Neutrophil (primary cell): ENCODE data around the gene PARP16.

Experiments
- H3K27ac ChIP-seq: fragments of 200-600 bp; sonication (generic); 2 replicates; pipeline ENCODE4 v1.5.1; 2016; ENCODE audit warnings: mild to moderate bottlenecking, moderate library complexity
- H3K27me3 ChIP-seq: fragments of 200-600 bp; sonication (generic); 2 replicates; pipeline ENCODE4 v1.6.0; 2016; ENCODE audit warnings: mild to moderate bottlenecking
- H3K36me3 ChIP-seq: fragments of 200-600 bp; sonication (generic); 2 replicates; pipeline ENCODE4 v1.5.1; 2017
- H3K4me1 ChIP-seq, 2 experiments: fragments of 200-600 bp in 1 of 2; sonication (generic) in 1 of 2; 1 replicate in 1 of 2; 2 replicates in 1 of 2; pipeline versions ENCODE4 v1.5.1 to v1.6.1; 2013 to 2016; ENCODE audit warnings: low read depth in 1 of 2, low read length in 1 of 2, mild to moderate bottlenecking in 1 of 2, moderate library complexity in 1 of 2; ENCODE audit not compliant: control insufficient read depth in 1 of 2, insufficient read depth in 1 of 2
- H3K4me3 ChIP-seq, 2 experiments: fragments of 200-600 bp in 1 of 2; sonication (generic) in 1 of 2; 1 replicate in 1 of 2; 2 replicates in 1 of 2; pipeline ENCODE4 v1.5.1; 2013 to 2016; ENCODE audit warnings: low read depth in 1 of 2, low read length in 1 of 2, mild to moderate bottlenecking in 1 of 2, moderate library complexity in 1 of 2
- H3K9me3 ChIP-seq: fragments of 200-600 bp; sonication (generic); 2 replicates; pipeline ENCODE4 v1.5.1; 2016
- TF ChIP-seq, protein P1 (sequence below): fragments of 200-600 bp; sonication (generic); IDR thresholded peaks from 2 replicates; pipeline ENCODE4 v1.5.1; 2016; ENCODE audit warnings: antibody characterized with exemption

PARP16 gene

DNA sequence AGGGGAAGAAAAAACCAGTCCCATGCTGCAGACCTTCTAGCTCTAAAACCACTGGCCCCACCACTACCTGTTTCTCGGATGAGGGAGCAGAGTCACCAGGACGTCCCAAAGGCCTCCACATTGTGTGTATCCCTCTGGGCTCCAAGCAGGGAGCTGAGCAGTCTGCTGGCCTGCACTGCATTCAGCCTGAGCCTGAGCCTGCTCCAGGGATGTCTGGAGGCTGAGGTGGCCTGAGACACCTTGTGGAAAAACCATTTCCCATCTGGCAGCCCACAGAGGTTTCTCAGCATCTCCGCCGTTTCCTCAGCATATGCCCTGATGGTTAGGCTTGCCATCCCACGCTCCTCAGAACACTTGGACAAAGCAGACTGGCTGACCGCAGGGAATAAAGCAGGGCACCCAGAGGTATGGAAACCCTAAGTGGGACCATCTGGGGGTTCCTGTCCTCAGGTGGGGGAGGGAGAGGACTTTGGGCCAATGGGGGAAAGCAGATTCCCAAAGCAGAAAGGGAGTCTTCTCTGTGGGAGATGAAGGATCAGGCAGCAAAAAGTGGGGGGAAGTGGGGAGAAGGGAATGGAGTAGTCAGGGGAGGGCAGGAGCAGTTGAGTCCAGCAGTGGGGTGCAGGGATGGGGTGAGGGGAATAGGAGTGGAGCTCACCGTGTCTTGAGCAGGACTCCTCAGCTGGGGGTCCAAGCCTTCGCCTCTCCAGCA, 75.8 kb downstream of the PARP16 start, which contains the start of gene CILP:
CILP (minus strand) TSS at position 704 of the 712 bp plus-strand sequence. CDS start 1,718 bp downstream, outside the sequence.
- no peaks in the 10 kb centered on the region for H3K9me3 ChIP-seq
- H3K4me1 ChIP-seq: no peaks in the 10 kb centered on the region
- H3K36me3 ChIP-seq: no peaks in the 10 kb centered on the region
- TF ChIP-seq, protein P1, sequence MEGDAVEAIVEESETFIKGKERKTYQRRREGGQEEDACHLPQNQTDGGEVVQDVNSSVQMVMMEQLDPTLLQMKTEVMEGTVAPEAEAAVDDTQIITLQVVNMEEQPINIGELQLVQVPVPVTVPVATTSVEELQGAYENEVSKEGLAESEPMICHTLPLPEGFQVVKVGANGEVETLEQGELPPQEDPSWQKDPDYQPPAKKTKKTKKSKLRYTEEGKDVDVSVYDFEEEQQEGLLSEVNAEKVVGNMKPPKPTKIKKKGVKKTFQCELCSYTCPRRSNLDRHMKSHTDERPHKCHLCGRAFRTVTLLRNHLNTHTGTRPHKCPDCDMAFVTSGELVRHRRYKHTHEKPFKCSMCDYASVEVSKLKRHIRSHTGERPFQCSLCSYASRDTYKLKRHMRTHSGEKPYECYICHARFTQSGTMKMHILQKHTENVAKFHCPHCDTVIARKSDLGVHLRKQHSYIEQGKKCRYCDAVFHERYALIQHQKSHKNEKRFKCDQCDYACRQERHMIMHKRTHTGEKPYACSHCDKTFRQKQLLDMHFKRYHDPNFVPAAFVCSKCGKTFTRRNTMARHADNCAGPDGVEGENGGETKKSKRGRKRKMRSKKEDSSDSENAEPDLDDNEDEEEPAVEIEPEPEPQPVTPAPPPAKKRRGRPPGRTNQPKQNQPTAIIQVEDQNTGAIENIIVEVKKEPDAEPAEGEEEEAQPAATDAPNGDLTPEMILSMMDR: no peak
- no peak within 1 kb of the TSS for H3K27ac ChIP-seq
- H3K4me3 ChIP-seq: no peak within 1 kb of the TSS
- H3K27me3 ChIP-seq: no peaks in the 10 kb centered on the region

DNA sequence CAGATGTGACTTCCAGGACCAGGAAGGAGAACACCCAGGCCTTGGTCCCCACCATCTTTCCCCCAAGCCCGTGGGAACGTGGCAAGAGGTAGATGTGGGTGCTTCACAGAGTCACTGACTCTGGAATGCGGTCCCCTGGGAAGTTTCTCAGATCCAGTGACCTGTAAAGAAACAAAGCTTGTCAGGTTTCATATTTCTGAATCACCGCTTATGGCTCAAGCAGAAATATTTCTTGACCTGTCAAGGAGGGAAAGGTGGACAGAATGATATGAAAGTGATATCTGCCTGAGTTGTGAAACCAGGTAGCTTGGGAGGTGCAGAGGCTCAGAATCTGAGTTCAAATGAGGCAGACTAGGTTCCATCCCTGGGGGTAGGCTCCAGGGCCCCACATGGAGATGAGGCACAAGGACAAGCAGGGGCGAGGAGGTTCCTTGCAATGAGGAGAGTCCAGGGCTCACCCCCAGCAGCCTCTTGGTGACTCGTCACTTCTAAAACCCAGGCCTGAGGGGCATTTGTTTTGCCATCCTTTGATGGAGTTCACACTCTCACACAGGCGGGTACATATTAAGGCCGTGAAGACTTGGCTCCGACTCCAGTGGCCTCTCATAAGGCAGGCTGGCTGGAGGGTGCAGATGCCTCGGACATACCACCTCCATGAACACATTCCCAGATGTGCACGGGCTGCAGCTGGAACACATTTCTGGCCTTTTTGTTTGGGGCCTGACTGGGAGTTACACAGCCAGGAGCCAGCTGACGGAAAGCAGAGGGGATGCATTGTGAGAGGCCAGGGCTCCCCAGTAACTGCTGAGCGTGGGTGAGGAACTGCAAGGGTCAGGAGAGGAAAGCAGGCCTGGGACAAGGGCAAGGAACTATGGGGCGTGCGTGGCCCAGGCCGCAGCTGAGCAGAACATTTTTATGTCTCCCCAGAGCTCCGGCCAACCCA, 76.7 kb downstream of the PARP16 start:
- no peak overlapping the region for H3K4me3 ChIP-seq
- H3K4me1 ChIP-seq: no peaks in the 10 kb centered on the region
- TF ChIP-seq, protein P1: no peak
- no peaks in the 10 kb centered on the region for H3K36me3 ChIP-seq
- no peak overlapping the region for H3K27ac ChIP-seq
- no peaks in the 10 kb centered on the region for H3K27me3 ChIP-seq
- no peaks in the 10 kb centered on the region for H3K9me3 ChIP-seq

DNA sequence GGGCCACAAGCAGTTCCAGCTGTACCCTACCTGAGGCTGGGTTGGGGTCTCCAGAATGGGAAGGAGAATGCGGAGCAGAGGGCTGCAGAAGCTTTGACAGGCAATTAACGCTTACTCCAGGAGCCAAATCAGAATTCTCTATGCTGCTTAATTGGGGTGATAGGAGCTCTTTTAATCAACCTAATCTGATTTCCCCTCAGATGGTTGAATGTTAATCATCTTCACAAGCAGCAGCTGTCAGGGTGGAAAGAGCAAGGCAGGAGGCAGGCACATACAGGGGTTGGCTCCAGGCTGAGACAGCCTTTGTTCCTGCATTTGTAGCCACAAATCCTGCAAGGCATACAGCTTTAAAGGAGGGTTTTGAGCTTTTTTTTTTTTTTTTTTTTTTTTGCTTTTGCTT, 78.0 kb downstream of the PARP16 start:
- TF ChIP-seq, protein P1: no peak
- Histone ChIP-seq H3K4me3 (no peak overlapping the region), H3K36me3 (no peaks in the 10 kb centered on the region), H3K4me1 (no peaks in the 10 kb centered on the region), H3K9me3 (no peaks in the 10 kb centered on the region), H3K27me3 (no peaks in the 10 kb centered on the region), H3K27ac (no peak overlapping the region)
